Measurements from ENCODE around the gene C1GALT1C1L.
A peak's percentile ranks its signal among the peaks of the same experiment; 100 is the strongest.
"Not testable (repeated sequence)": the region's sequence is repeated elsewhere in the genome, so short reads cannot be mapped to it uniquely, and the experiment has no call there.

Gene C1GALT1C1L

DNA sequence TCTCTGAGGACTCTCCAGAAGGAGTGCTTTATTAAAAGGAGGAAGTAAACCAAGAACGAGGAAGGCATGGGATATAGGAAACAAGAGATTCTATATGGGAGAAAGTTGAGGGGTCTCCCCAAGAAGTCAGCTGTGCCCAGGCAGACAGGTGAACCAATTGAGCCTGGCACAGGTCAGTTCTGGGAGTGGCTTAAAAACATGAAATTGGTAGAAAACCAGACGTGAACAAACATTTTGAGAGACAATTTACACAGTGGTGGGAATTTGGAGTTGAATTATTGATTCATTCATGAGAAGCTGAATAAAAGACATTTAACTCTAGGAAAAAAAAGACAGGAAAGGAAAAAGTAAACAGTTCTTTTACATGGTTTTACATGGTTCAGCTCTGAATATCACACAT is 22.7 kb downstream of the C1GALT1C1L start:
- FAIRE-seq (no peak), DNase-seq (ENCODE audit: low spot score) (no peak)

DNA sequence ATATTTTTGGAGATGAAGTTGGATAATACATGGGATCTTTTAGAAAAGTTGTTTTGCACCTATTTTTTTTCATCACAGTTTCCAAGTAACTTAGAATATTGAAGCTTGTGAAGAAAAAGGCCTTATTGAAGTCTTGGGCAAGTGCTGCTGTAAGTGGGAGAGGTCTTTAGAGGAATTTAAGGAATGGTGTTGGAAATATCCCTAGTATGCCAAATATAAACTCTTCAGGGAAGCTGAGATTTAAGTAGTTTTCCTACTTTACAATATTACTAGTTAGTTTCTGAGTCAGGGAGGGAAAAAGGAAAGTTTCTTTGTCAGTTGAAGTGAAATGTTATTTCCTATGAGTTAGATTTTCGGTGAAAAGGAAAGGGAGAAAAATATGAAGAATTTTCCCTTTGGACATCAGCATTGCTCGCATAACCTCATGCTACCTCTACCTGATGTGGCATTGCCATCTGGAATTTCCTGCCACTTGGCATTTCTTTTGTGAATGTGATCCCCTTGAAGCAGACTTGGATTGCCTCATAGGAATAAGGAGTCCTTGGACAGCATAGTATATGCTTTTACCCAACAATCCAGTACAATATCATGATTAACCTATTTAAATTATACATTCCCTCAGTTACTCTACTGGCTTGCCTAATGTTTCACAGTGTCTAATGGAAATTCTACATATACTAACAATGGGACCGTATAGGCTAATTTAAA is 27.1 kb downstream of the C1GALT1C1L start:
- peak; percentile 40 for FAIRE-seq

DNA sequence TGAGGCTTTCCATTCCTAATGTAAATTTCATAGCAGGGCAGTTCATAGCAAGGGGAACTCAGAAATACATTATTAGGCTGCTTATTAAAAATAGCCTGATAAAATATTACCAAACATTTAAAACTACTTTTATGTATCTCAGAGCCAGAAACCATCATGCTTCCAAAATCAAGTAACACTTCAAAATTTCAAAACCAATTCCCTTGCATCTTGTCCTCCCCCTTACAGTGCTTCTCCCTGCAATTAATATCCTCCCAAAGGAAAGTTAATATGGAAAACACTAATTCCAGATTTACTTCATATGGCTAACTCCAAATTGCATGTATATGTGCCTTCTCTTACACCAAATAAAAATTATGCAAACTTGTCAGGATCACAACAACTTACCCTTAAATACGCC is 32.5 kb downstream of the C1GALT1C1L start:
- no peak for DNase-seq (ENCODE audit: low spot score)
- FAIRE-seq = no peak

More for the DNA sequence above, 27.1 kb downstream of the C1GALT1C1L start:
- DNase-seq (ENCODE audit: low spot score) = no peak

DNA sequence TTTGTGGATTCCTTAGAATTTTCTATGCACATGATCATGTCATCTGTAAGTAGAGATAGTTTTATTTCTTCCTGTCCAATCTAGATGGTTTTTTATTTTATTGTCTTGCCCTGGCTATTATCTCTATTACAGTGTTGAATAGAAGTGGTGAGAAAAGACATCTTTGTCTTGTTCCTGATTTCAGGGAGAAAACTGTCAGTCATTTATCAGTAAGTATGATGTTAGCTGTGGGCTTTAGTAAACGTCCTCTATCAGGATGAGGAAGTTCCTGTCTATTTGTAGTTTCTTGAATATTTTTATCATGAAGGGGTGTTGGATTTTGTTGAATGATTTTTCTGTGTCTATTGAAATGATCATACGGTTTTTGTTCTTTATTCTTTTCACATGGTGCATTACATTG is 33.9 kb downstream of the C1GALT1C1L start:
- FAIRE-seq = no peak
- DNase-seq (ENCODE audit: low spot score) = no peak

DNA sequence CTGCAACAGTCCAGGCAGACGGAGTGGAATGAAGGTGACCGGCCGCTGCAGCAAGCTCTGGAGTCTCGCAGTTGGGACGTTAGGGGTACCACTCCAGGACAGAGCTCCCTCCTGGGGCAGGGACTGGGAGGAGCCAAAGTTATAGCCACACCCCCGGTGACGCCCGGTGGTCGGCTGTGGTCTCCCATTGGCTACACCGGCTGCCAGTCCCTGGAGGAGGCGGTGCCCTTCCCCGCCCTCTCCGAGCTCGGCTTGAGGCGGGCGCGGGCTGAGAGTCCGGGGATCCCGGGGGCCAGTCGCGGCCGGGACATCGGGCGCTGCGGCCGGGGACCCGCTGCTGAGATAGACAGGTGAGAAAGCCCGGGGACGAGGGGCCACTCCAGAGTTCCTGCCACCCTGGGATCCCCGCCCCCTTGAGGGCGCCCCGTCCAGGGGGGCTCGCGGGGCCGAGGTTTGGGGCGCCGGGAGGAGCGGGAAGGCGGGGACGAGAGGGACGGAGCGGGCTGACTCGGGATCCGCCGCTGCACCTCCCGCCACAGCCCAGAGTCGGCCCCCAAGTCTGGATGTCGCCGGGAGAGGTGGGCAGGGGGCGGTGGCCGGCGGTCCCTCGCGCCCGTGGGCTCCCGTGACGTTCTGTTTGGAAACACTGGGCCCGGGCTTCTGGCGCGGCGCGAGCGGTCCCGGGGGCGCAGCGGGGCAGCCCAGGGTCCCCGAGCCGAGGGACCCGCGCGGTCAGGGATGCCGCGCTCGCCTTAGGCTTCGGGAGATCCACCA is 39.0 kb downstream of the C1GALT1C1L start, which contains the start of gene PLEKHH2:
PLEKHH2 (plus strand) TSS at position 231 of the 774 bp plus-strand sequence. CDS start 7,414 bp downstream, outside the sequence.
- DNase-seq (ENCODE audit: low spot score) = peak; percentile 99
- FAIRE-seq = peak; percentile 27

DNA sequence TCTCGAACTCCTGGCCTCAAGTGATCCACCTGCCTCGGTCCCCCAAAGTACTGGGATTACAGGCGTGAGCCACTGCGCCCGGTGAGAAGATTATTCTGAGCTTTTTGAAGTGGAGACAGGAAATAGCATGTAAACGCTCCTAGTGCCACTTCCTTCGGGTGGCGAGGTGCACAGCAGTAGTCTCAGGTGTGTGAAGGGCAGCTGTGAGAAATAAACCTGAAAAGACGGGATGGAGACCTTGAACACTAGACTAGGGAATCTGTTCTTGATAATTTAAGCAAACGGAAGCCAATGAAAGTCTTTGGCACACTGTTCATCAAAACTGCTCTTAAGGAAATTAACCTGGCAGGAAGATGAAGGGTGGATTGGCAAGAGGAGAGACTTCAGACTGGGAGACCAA is 39.6 kb downstream of the C1GALT1C1L start:
- FAIRE-seq (no peak), DNase-seq (ENCODE audit: low spot score) (peak; percentile 12)

DNA sequence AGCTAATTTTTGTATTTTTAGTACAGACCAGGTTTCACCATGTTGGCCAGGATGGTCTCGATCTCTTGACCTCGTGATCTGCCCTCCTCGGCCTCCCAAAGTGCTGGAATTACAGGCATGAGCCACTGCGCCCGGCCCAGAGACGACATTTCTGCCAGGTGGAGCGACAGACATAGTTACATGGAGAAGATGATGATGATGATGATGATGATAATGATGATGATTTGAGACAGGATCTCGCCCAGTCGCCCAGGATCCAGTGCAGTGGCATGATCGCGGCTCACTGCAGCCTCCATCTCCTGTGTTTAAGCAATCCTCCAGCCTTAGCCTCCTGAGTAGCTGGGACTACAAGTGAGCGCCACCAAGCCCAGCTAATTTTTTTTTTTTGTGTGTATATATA is 40.1 kb downstream of the C1GALT1C1L start:
- not testable (repeated sequence) for DNase-seq (ENCODE audit: low spot score); FAIRE-seq

DNA sequence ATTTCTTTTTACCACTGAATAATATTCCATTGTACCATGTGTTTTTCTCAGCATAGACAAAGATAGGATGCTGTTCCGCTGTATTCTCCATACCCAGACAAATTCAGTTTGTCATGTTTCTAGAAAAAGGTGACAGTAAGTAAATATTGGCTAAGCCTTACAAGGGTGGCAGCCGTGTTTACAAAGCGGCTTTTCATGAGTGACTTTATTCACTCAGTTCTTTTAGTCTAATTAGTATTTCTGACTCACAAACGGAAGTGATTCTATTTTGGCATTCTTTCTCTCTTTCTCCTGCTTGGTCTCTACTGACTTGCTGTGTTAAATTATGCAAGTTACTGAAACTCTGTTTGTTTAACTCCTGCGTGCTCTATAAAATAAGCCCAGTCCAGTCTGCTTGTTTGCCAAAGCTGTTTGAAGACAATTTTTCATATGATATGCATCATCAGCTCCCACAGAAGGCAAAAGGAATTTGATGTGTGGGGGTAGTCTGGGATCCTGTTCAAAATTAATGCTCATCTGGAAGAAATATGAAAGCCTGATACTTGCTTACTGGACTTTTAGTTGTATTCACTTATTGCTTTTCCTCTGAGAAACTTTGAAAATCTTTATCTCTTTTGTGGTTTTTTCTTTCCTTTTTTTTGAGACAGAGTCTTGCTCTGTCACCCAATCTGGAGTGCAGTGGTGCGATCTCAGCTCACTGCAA is 41.5 kb downstream of the C1GALT1C1L start:
- DNase-seq (ENCODE audit: low spot score) (no peak), FAIRE-seq (no peak)

DNA sequence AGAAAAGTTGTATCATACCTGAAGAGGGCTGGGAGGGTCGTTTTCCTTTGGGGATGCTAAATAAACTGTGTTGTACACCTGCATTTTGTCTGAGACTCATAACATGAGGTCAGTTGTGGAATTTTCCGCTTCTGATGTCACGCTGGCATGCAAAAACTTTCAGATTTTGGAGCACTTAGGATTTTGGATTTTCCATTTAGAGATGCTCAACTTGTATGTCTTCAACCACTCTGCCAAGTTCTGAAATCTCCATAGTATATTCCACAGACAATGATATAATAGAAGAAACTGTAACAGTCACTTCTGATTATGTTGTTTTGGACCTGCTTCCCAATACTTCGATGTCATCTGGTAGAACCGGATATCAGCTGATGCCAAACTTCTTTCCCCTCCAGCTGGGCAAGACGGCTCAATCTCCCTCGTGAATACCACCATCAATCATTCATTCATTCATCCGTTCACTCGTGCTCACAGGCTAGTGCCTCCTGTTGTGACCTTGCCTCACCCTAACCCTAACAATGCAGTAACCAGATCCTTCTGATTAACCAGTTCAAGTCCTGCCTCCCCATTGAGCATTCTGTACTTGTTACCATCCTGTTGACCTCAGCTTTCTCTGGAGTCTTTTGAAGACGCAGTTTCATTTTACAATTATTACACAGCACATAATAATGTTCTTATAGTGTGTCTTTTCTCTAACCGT is 44.5 kb downstream of the C1GALT1C1L start:
- DNase-seq (ENCODE audit: low spot score) = no peak
- no peak for FAIRE-seq

Data from urothelium cell line (cell line).